ENCODE measurements around the gene TACR2.

The TACR2 gene

DNA sequence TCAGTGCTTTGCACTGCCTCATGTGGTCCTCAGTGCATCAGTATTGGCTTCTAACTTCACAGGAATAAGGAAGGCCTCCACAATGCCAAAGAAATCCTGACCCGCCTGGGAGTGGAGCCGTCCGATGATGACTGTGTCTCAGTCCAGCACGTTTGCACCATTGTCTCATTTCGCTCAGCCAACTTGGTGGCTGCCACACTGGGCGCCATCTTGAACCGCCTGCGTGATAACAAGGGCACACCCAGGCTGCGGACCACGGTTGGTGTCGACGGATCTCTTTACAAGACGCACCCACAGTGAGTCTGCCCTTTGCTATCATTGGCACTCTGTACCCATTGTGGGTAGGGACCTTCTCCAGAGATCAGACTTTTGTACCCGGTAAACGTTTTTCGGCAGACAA, 36.9 kb downstream of the TACR2 start:
- no peak overlapping the region for H3K4me2 ChIP-seq (ENCODE audit: low read depth, low read length, poor library complexity, severe bottlenecking)
- H2AFZ ChIP-seq (ENCODE audit: low read depth, low read length, severe bottlenecking) = no peak overlapping the region
- H3F3A ChIP-seq (ENCODE audit: insufficient read depth) = no peaks in the 10 kb centered on the region
- H3K9me2 ChIP-seq (replicated peaks; ENCODE audit: insufficient read depth, low read length) = no peaks in the 10 kb centered on the region
- no peaks in the 10 kb centered on the region for H3K27me3 ChIP-seq (ENCODE audit: low read length)
- no peak overlapping the region for H3K4me3 ChIP-seq (ENCODE audit: insufficient read depth, low read length, poor library complexity, severe bottlenecking)
- H3K9ac ChIP-seq (ENCODE audit: low read length) = no peak overlapping the region
- no peaks in the 10 kb centered on the region for H3K9me3 ChIP-seq (ENCODE audit: insufficient read depth, low read length)
- no peak overlapping the region for H3K27ac ChIP-seq (ENCODE audit: low read depth, low read length)
- no peaks in the 10 kb centered on the region for H4K20me1 ChIP-seq (ENCODE audit: low read depth, low read length)
- no peaks in the 10 kb centered on the region for H3K79me2 ChIP-seq (ENCODE audit: insufficient read depth, low read length)
- peaks cover 3% of the 10 kb centered on the region; the same call in 1 of the 2 replicates for H3K36me3 ChIP-seq (ENCODE audit: low read length)
- TF ChIP-seq EZH2phosphoT487 (conservative IDR thresholded peaks at IDR 0.05; ENCODE audit: low read length) = no peak
- TF ChIP-seq, protein P1, sequence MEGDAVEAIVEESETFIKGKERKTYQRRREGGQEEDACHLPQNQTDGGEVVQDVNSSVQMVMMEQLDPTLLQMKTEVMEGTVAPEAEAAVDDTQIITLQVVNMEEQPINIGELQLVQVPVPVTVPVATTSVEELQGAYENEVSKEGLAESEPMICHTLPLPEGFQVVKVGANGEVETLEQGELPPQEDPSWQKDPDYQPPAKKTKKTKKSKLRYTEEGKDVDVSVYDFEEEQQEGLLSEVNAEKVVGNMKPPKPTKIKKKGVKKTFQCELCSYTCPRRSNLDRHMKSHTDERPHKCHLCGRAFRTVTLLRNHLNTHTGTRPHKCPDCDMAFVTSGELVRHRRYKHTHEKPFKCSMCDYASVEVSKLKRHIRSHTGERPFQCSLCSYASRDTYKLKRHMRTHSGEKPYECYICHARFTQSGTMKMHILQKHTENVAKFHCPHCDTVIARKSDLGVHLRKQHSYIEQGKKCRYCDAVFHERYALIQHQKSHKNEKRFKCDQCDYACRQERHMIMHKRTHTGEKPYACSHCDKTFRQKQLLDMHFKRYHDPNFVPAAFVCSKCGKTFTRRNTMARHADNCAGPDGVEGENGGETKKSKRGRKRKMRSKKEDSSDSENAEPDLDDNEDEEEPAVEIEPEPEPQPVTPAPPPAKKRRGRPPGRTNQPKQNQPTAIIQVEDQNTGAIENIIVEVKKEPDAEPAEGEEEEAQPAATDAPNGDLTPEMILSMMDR (IDR thresholded peaks at IDR 0.05; ENCODE audit: insufficient read depth, low read length, poor library complexity, severe bottlenecking) = no peak

DNA sequence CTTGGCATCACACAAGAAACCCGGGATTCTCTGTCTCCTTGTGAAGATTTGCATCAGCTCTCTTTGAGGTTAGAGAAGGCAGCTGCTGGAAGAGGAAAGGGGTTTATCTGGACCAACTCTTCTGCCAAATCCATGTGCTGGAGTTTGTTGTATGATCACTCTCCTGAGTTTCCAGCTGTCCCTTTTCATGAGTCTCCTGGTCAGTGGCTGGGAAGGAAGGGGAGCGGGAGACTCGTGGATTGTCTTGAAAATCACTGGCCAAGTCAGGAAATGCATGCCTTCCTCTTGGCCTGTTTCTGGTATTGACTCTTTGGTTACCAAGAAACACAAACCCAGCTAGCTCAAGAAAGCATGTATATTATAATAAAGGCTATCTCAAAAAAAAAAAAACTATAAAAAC, 38.8 kb downstream of the TACR2 start:
- Histone ChIP-seq H3K36me3 (ENCODE audit: low read length) (peaks cover 3% of the 10 kb centered on the region; the same call in 1 of the 2 replicates), H3K9me3 (ENCODE audit: insufficient read depth, low read length) (no peaks in the 10 kb centered on the region), H3F3A (ENCODE audit: insufficient read depth) (no peaks in the 10 kb centered on the region), H3K79me2 (ENCODE audit: insufficient read depth, low read length) (no peaks in the 10 kb centered on the region), H3K4me3 (ENCODE audit: insufficient read depth, low read length, poor library complexity, severe bottlenecking) (no peak overlapping the region), H4K20me1 (ENCODE audit: low read depth, low read length) (no peaks in the 10 kb centered on the region), H2AFZ (ENCODE audit: low read depth, low read length, severe bottlenecking) (no peak overlapping the region), H3K27ac (ENCODE audit: low read depth, low read length) (no peak overlapping the region), H3K9me2 (replicated peaks; ENCODE audit: insufficient read depth, low read length) (no peaks in the 10 kb centered on the region), H3K27me3 (ENCODE audit: low read length) (no peaks in the 10 kb centered on the region), H3K4me2 (ENCODE audit: low read depth, low read length, poor library complexity, severe bottlenecking) (no peak overlapping the region), H3K9ac (ENCODE audit: low read length) (no peak overlapping the region)
- TF ChIP-seq, protein P1 (IDR thresholded peaks at IDR 0.05; ENCODE audit: insufficient read depth, low read length, poor library complexity, severe bottlenecking) = no peak
- TF ChIP-seq EZH2phosphoT487 (conservative IDR thresholded peaks at IDR 0.05; ENCODE audit: low read length) = no peak

DNA sequence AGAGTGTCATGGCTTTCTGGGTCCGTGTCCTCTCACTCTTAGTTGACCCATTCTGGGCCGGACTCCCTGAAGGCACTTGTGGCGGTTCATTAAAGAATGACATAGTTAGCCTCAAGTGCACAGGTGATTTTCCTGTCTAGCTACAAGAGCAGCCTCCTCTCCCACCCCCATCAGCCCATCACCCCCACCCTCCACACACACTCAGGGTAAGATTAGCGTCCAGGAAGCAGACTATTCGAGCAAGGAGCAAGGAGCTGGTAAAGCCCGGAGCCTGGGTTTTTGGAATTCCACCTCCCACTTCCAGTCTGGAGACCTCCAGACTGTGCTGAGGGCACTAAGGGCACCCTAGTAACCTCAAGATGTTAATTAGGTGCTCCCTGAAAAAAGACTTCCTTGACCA, 39.5 kb downstream of the TACR2 start:
- Histone ChIP-seq H3K4me2 (ENCODE audit: low read depth, low read length, poor library complexity, severe bottlenecking) (no peak overlapping the region), H3K9ac (ENCODE audit: low read length) (no peak overlapping the region), H3K9me3 (ENCODE audit: insufficient read depth, low read length) (no peaks in the 10 kb centered on the region), H3K27ac (ENCODE audit: low read depth, low read length) (no peak overlapping the region), H3K27me3 (ENCODE audit: low read length) (no peaks in the 10 kb centered on the region), H2AFZ (ENCODE audit: low read depth, low read length, severe bottlenecking) (no peak overlapping the region), H3K9me2 (replicated peaks; ENCODE audit: insufficient read depth, low read length) (no peaks in the 10 kb centered on the region), H3K36me3 (ENCODE audit: low read length) (peaks cover 3% of the 10 kb centered on the region; the same call in 1 of the 2 replicates), H3F3A (ENCODE audit: insufficient read depth) (no peaks in the 10 kb centered on the region), H3K79me2 (ENCODE audit: insufficient read depth, low read length) (no peaks in the 10 kb centered on the region), H4K20me1 (ENCODE audit: low read depth, low read length) (no peaks in the 10 kb centered on the region), H3K4me3 (ENCODE audit: insufficient read depth, low read length, poor library complexity, severe bottlenecking) (no peak overlapping the region)
- no peak for TF ChIP-seq EZH2phosphoT487 (conservative IDR thresholded peaks at IDR 0.05; ENCODE audit: low read length)
- TF ChIP-seq, protein P1 (IDR thresholded peaks at IDR 0.05; ENCODE audit: insufficient read depth, low read length, poor library complexity, severe bottlenecking) = no peak

Measured in SU-DHL-6 (cell line).